ENCODE results near the gene ATP9A.
"Not testable (repeated sequence)": the region's sequence is repeated elsewhere in the genome, so short reads cannot be mapped to it uniquely, and the experiment has no call there.

The ATP9A gene

DNA sequence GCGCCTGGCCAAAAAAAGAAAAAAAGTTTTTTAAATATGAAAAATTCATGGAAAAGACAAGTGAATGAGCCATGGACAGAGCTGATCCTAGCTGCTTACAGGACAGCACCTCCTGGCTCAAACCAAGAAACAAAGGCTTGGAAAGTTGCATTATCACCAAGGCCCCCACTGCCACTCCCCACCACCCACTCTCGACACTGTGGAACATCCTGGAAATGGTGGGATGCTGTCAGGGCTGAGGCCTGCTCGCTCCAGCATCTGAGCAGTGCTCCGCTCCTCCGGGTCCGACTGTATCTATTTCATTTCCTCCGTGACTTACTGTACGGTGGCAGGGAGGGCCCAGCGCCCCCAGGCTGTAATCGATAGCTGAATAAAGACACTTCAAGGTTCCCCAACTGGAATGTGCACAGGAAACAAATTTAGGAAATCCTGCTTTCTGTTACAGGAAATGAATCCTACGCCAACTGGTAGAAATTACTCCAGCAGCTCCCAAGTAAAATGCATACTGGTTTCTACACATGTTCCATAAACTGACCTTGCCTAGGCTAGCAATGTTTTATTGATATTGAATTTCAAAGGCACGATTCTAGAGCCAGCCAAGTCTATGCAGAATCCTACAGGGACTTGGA lies 116.2 kb downstream of the ATP9A start:
- DNase-seq, result no peak

DNA sequence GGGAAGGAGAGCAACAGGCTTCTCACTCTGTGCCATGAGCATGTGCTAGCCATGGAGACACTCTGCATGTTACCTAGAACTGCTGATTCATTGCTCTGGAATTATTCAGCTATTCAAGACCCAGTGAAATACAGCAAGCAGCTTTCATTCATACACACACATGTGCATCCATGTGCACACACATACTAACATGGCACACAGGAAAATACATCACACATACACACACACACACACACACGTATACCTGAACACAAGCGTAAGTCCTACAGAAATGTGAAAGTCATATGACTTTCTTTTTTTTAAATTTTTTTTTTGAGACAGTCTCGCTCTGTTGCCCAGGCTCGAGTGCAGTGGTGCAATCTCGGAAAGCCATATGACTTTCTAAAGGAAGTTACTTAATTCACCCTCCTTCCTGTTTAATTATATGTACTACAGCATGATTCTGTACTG lies 117.5 kb downstream of the ATP9A start:
- DNase-seq, result no peak

DNA sequence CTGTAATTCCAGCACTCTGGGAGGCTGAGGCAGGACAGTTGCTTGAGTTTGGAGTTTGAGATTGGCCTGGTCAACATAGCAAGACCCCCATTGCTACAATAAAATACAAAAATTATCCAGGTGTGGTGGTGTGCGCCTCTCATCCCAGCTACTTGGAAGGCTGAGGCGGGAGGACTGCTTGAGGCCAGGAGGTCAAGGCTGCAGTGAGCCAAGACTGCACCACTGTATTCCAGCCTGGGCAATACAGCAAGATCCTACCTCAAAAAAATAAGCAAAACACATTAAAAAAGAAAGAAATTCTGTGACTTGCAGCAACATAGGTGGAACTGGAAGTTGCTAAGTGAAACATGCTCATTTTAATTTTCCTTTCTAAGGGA lies 119.6 kb downstream of the ATP9A start:
- DNase-seq, result no peak

DNA sequence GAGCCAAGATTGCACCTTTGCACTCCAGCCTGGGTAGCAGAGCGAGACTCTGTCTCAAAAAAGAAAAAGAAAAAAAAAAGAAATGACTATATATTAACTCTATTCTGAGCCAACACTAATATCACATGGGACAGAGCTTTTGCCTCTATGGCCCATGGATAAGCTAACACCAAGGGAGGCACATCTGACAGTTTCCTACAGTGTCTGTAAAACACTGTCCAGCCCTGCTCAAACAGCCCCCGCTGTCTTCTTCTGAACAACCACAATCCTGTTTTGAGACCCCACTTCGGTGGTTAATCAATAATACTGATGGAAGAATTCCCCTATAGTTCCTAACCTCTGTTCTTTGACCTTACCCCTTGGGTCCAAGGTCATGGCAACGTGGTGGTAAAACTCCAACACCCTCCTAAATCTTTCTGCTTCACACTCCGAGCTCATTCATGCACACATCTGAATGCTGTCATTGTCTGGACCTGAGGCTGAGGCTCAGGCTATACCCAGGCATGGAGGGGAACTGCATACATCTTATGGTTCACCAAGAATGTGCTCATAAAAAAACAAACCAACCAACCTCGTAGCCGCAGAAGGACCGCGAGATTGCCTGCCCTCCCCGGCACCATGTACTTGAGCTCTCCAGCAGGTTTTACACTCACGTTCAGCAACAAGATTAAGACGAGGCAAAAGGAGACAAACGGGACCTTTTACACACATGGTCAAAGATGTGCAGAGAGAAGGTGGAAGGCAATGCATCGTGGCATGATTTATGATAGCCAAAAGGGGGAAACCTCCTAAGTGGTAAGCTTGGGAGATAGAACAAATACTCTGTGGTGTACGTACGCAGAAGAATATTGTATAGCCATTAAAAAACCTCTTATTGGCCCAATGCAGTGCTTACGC lies 120.3 kb downstream of the ATP9A start:
- no peak for DNase-seq

DNA sequence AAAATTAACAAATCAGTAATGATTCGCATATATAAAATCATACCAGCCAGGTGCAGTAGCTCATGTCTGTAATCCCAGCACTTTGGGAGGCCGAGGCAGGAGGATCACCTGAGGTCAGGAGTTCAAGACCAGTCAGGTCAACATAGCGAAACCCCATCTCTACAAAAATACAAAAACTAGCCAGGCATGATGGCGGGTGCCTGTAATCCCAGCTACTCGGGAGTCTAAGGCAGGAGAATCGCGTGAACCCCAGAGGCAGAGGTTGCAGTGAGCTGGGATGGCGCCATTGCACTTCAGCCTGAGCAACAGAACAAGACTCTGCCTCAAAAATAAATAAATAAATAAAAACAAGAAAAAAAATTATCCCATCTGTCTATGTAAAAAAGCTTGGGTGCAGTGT lies 124.4 kb downstream of the ATP9A start:
- DNase-seq, result not testable (repeated sequence)

DNA sequence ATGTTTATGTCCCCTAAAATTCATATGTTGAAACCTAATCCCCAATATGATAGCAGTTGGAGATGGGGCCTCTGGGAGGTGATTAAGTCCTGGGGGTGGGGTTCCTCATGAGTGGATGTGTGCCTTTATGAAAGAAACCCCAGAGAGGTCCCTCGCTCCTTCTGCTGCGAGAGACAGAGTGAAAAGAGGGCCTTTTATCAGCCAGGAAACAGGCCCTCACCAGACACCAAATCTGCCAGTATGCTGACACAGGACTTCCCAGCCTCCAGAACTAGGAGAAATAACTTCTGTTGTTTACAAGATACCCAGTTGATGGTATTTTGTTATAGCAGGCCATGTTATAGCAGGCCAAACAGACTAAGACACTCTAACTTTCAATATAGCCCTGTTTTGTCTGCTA lies 124.8 kb downstream of the ATP9A start:
- no peak for DNase-seq

DNA sequence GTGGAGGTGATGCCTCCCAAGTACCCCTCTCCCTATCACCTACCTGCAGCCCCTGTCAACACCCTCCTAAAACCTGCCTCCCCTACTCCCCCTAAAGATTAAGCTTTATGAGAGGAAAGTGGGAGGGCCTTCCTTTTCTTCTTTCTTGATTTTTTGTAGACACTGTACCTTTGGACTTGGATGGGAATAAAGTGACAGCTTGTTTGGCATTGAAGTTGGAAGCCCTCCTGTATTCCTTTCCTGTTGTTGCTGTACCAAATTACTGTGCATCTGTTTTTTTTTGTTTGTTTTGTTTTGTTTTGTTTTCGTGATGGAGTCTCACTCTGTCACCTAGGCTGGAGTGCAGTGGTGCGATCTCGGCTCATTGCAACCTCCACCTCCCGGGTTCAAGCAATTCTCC lies 126.3 kb downstream of the ATP9A start:
- DNase-seq, result no peak

DNA sequence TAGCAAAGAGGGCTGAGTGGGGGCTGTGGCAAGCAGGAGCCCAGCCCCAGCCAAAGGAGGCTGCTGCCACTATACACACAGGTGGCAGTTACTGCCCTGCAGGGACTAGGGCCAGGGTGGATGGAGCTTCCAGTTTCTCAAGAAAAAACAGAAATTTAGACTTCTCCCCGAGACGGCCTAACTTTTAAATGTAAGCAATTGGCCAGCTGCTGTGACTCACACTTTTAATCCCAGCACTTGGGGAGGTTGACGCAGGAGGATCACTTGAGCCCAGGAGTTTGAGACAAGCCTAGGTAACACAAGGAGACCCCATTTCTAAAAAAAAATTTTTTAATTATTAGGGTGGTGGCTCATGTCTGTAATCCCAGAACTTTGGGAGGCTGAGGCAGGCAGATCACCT lies 127.4 kb downstream of the ATP9A start:
- no peak for DNase-seq

DNA sequence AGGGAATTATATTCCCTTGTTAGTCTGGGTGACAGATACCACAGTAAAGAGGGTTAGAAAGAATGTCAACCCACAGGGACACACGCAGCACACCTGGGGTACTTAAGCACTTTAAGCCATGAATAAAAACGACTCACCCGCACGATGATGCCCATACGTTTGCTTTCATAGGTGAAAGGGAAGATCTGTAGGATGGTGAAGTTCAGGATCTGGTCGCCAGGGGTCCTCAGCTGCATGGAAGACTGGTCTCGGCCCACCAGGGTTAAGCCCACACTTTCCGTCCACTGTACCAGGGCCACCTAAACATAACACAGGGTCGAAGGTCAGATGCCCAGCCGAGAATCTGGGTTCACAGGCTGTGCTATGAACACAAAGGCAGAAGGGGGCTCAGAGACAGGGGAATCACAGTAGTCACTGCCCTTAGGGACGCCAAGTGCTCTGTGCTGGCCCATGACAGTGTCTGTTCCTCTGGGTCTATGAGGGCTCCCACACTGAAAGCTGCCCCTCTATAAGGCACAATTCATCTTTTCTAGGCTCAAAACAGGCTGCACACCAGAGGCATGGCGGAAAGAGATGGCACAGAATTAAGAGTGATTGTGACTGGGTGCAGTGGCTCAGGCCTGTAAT lies 128.9 kb downstream of the ATP9A start:
- DNase-seq, result peak; percentile 19

DNA sequence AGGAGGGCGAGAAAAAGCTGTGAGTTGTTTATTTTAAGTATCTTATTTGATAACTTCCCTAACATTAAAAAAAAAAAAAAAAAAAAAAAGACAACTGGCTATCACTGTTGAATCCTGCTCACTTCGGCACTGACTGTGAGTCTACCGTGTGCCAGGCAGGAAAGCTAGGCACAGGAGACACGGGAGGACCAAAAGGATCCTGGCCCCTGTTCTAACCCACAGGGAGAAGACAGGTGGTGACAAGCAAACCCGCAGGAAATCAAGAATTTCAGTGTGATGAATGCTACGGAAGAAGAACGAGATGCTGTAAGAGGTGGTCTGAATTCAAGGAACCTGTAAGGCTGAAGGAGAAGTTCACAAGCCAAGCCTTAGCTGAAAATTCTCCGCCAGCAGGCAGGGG lies 130.9 kb downstream of the ATP9A start:
- no peak for DNase-seq

DNA sequence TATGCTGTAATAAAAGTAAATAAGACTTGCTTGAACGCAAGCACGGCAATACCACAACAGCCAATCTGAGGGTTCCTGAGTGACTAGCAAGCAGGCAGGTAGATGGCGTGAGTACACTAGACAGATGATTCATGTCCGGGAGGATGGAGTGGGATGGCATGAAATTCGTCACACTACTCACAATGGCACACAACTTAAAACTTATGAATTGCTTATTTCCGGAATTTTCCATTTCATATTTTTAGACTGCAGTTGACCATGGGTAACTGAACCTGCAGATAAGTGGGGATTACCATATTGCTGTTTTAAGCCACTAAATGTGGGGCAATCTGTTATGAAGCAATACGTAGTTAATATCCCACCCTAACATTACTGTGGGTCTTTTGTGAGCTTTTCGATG lies 132.1 kb downstream of the ATP9A start:
- DNase-seq, result no peak

DNA sequence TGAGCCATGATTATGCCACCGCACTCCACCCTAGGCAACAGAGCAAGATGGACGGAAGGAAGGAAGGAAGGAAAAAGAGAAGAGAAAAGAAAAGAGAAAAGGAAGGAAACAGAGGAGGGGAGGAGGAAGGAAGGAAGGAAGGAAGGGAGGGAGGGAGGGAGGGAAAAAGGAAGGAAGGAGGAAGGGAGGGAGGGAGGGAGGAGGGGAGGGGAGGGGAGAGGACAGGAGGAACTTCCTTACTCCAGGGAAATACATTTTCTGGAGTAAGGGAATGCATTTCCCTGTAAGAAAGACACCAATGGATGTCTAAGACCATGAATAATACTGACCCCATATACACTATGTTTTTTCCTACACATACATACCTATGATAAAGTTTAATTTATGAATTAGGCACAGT lies 132.5 kb downstream of the ATP9A start:
- no peak for DNase-seq

DNA sequence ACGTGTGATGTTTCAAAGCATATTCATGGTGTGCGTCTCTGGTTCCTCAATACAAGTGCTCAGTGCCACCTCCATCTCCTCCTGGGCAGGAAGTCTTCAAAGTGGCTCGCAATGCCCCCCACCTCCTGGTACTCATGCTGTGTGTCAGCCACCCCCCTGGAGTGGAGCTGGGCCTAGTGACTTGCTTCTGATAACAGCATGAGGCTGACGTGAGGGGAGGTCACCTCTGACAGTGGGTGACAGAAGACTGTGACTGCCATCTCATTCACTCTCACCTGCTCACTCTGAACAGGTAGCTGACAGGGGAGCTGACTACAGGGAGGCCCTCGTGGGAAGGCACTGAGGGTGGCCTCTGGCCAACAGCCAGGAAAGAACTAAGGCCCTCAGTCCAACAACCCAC lies 133.3 kb downstream of the ATP9A start:
- DNase-seq, result no peak

DNA sequence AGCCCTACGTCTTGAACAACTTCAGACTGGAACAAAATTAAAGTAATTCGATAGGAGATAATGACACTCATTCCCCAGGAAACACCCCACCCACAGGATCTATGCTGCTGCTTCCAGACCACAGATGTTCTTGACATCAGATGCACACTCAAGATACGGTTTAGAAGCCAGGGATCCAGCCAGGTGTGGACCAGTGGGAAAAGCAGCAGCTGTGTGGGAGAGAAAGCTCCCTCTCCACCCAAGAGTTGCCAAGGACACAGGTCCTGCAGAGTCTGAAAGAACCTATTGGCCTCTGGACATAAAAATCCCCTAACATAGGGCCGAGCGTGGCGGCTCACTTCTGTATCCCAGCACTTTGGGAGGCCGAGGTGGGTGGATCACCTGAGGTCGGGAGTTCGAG lies 133.9 kb downstream of the ATP9A start:
- DNase-seq, result no peak

DNA sequence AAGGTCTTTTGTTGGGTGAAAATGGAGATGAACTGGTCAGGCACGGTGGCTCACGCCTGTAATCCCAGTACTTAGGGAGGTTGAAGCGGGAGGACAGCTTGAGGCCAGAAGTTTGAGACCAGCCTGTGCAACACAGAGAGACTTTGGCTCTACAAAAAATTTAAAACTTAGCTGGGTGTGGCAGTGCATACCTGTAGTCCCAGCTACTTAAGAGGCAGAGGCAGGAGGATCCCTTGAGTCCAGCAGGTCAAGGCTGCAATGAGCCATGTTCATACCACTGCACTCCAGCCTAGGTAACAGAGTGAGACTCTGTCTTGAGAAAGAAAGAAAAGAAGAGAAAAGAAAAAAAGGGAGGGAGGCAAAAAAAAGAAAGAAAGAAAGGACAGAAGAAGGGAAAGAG lies 134.8 kb downstream of the ATP9A start:
- DNase-seq, result no peak

DNA sequence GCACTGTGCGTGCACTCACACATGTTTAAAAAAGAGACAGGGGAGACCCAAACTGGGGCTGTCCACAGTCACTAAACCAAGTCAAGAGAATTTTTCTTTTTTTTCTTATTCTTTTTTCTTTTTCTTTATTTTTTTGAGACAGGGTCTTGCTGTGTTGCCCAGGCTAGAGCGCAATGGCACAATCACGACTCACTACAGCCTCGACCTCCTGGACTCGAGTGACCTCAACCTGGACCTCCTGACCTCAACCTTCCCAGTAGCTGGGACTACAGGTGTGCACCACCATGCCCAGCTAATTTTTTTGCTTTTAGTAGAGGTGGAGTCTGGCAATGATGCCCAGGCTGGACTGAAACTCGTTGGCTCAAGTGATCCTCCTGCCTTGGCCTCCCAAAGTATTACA lies 136.2 kb downstream of the ATP9A start:
- DNase-seq, result no peak

DNA sequence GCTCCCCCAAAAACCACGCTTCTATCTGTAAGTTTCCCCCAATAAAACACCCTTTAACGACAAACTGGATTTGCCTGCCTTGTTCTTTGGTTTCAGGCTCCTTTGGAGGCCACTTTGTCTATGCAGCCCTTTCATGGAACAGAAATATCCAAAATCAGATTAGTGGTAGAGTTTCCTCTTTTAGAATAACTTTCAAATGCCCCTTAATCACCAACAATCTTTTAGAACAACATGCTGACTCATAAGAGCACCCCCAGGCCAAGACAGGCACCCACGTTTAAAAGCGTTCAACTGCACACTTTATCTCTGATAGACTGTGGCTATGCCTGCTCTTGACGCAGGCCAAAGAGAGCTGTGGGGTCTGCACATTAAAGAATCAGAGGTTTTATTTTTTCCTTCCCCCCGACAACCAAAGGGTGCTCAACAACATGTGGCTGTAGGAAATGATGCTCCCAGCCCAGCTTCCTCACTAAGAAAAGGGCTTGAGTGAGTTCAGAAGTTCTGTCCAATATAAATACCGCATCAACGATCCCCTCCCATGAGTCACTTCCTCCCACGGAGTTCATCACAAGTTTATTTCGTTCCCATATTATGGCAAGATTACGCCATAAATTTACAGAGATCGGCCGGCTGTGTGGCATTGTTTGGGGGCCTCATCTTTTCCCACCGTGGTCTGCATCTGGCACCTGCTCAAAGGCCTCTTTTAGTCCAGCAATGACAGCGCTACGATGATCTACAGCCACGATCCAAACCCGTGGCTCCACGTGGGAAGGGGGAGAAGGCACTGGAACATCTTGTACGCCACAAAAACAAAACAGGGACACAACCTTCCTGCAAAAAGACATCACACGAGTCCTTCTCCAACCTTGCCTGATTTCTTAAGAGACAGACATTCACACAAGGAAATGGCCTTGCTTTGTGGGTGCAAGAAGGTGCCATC lies 136.9 kb downstream of the ATP9A start:
- no peak for DNase-seq

DNA sequence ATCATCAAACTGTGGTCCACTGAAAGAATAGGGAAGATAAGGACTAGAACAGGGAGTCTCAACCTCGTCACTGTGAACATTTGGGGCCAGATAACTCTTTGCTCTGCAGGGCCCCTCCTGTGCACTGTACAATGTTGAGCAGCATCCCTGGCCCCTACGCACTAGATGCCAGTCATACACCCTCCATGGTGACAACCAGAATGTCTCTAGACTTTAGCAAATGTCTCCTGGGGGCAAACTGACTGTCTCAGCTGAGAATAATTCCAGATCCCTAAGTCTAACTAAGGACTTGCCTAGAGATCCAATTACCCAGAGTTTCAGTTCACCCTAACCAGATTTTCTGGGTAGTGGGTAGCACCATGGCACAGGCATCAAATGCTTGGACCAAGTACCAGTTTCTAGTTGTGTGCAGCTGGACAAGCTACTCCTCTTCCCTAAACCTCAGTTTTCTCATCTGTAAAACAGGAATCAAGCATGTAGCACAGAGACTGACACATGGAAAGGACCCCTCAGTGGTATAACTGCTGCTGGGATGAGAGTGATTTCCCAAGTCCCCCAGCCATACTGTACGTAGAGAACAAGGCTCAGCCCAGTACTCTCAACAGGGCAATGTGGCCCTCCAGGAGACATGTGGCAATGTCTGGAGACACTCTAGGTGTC lies 138.7 kb downstream of the ATP9A start:
- DNase-seq, result no peak

DNA sequence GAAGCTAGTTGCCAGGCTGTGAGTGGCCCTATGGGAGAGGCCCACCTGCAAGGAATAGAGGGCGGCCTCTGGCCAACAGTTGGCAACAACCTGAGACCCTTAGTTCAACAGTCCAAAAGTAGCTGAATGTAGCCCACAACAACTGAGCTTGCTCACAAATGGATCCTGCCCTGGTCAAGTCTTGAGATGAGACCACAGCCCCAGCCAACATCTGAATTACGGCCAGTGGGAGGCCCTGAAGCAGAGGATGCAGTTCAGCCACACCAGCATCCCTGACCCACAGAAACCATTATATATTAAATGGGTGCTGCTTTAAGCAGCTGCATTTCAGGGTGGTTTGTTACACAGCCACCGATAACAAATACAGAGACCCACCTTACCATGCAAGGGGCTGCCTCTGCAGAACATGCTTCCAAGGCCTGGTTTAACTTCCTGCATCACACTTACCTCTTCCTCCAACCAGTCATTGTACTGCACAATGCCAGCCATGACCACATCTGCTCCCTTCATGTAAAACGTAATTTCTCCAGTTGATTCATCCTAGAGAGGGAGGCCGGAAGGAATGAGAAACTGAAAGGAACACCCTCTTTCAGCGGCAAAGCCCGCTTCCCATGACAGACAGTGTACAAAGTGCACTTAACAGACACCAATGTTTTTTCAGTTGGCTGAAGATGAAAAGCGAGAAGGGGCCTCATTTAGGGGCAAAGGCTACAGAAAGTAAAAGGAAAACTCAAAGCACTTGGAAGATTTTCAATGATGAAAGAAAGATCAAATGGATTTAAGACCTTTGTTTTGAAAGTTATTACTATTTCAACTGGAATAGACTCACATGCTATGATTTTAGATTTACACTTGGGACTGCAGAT lies 139.4 kb downstream of the ATP9A start:
- no peak for DNase-seq

DNA sequence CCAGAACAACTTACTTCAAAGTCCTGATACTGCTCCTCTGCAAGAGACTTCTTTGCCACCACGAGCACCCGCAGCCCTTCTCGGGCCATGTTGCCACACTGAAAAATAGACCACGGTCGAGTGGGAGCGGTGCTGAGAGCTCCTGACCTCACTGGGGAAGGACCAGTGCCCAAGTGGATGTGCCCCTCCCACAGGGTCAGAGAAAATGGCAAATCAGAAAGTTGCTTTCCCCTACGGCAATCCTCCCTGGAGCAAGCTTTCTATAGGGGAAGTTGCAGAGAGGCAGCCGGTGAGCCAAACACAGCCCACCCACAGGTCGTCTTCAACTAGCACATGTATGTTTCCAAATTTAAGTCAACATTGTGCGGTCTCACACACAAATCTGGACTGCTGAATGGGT lies 140.6 kb downstream of the ATP9A start:
- DNase-seq, result no peak

DNA sequence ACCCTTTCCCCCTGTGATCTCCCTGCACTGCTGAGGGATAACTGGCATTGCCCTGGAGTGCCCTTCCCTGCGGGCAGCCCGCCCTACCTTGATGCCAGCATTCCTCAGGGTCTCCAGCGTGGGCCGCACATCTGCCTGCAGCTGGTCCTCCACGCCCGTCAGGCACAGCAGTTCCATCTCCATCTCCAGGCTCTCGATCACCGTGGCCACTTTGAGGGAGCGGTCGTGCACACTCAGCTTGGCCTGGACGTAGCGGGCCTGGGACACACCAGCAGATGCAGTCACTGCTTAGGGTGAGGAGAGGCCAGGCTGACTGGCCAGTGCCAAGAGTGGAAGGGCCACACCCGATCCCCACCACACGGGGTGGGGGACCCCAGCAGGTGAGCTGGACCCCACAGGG lies 143.1 kb downstream of the ATP9A start:
- DNase-seq, result no peak
